Measurements from ENCODE around the gene KLHL5.
"Not testable (repeated sequence)": the region's sequence is repeated elsewhere in the genome, so short reads cannot be mapped to it uniquely, and the experiment has no call there.

KLHL5 gene

GRCh38 chr4:39062094-39062769 is at the start of gene KLHL5:
KLHL5 (plus strand) TSS chr4:39062232; CDS start chr4:39062653, 421 bp downstream.
- DNase-seq (ENCODE audit: low read depth in 2 of 2): no peak

- no peak for DNase-seq (ENCODE audit: low read depth in 2 of 2)
These were observed 48.0 kb upstream of the KLHL5 start for GRCh38 chr4:39014028-39014427.

GRCh38 chr4:39020130-39020529 is 41.9 kb upstream of the KLHL5 start:
- DNase-seq (ENCODE audit: low read depth in 2 of 2): no peak

DNA sequence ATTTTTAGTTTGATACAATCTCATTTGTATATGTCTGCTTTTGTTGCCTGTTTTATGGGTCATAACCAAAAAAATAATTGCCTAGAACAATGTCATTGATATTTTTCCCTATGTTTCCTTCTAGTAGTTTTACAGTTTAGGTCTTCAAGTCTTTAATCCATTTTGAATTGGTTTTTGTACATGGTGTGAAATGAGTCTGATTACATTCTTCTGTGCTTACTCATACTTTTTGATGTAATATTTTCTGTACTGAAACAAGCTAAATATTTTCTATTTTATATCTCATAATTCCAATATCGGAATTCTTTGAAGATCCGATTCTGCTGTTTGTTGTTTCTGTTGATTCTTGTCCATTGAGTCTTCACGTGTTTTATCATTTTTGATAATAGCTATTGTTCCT is 40.4 kb upstream of the KLHL5 start:
- no peak for DNase-seq (ENCODE audit: low read depth in 2 of 2)

- DNase-seq (ENCODE audit: low read depth in 2 of 2): no peak
These were observed 39.8 kb upstream of the KLHL5 start for GRCh38 chr4:39022241-39022640.

DNA sequence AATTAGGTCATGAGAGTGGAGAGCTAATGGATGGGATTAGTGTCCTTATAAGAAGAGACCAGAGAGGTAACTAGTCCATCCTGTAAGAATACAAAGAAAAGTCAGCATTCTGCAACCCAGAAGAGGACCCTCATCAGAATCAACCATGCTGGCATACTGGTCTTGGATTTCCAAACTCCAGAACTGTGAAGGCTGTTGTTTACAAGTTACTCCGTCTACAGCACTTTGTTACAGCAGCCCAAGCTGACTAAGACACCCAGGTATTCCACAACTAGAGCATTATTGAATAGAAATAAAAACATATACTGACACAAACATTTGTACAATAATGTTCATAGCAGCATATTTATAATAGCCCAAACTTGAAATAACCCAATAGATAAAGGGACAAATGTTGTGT is 39.0 kb upstream of the KLHL5 start:
- no peak for DNase-seq (ENCODE audit: low read depth in 2 of 2)

GRCh38 chr4:39024311-39024865 is 37.6 kb upstream of the KLHL5 start:
- DNase-seq (ENCODE audit: low read depth in 2 of 2): no peak

DNA sequence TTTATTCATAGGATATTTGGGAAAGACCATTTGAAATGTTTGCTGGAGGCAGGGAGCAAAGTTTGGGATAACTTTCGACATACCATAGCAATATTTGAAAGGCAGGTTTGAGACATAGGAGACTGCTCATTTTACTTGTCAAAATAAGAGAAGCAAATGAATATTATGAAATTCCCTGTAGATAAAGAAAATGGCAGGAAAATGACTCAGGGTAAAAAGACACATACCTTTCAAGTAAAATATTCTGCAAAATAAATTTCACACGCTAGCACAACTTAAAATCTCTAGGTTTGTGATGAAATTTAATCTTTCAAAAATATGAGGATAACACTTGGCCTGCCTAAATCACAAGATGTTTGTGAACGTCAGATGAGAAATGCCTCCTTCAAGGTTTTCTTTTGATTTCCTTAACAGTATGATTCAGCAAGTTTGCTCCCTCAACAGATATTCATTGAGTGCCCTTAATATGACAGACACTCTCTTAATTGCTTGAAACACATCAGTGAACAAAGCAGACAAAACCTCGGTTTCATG is 36.4 kb upstream of the KLHL5 start:
- DNase-seq (ENCODE audit: low read depth in 2 of 2): no peak

- no peak for DNase-seq (ENCODE audit: low read depth in 2 of 2)
These were observed 35.9 kb upstream of the KLHL5 start for GRCh38 chr4:39026096-39026495.

DNA sequence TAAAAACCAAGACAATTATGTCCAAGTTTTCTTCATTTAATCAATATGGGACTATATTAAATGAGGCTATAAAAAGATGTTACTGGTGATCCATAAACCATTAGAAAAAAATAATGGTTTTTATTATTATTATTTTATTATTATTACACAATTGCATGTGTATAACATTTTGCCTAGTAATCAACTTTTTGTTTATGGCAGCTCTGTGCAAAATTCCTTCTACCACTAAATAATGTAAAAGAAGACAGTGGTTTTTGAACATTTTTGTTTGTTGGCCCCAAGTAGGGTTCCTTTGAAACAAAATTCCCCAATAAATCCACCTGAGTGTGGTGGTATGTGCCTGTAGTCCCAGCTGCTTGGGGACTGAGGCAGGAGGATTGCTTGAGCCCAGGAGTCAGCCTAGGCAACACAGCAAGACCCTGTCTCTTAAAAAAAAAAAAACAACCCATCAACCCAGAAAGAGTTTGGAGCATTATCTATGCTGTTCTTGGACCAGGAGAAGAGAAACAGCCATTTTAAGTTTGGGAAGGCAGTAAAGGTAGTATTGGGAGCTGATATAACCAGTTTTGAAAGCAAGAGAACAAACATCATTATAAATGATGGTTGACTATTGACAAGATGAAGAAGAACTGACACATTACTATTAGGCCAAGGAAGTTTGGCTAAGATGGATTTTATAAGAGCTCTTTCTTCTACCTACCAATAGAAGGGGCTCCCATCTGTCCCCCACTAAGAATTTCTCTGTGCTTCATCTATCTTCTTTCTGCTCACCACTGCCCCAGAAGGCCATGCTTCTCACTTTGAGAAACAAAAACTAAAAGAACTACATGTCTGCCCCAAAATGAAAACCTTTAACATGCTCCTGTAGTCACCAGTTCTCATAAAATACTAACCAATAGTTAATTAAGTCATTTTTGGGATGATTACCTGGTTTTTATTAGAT is 32.0 kb upstream of the KLHL5 start:
- no peak for DNase-seq (ENCODE audit: low read depth in 2 of 2)

GRCh38 chr4:39030725-39031124 is 31.3 kb upstream of the KLHL5 start:
- DNase-seq (ENCODE audit: low read depth in 2 of 2): no peak

GRCh38 chr4:39031590-39032020 is 30.4 kb upstream of the KLHL5 start:
- DNase-seq (ENCODE audit: low read depth in 2 of 2): not testable (repeated sequence)

GRCh38 chr4:39032218-39033085 is 29.6 kb upstream of the KLHL5 start, which contains the start of gene TMEM156:
TMEM156 (minus strand) TSS chr4:39032409; CDS start chr4:39032313, 96 bp downstream.
- DNase-seq (ENCODE audit: low read depth in 2 of 2): no peak

DNA sequence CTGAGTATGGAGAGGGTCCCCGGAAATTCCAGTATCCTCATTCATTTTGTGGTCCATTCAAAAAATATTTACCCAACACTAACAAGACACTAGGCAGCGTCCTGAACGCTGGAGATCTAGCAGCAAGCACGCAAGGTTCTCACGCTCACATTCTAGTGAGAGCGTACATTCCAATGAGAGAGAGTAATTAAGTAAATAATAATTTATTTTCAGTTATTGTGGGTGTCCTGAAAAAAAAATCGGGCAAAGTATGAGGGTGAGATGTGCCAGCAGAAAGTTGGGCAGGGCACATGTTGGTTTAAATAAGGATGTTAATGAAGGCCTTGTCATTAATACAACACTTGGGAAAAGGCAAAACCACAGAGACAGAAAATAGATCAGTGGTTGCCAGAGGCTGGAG is 25.9 kb upstream of the KLHL5 start:
- no peak for DNase-seq (ENCODE audit: low read depth in 2 of 2)

- DNase-seq (ENCODE audit: low read depth in 2 of 2): no peak
These were observed 24.6 kb upstream of the KLHL5 start for GRCh38 chr4:39037491-39037825.

DNA sequence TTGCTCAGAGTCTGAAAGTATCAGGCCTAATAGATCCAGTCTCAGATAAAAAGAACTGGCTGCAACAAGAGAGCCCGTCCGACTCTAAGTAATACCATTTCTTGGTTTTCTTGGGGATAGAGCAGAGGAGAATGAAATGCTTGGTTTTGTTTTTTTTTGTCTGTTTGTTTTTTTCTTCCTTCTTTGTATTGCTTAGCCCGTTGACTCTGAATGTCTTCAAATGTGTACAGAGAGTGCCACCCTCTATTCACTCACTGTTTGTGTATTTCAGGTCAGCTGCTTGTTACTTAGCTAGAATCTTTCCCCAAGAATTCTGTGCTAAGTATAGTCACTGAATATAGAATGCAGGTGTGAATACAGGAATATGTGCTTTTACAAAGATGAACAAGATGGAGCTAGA is 24.1 kb upstream of the KLHL5 start:
- DNase-seq (ENCODE audit: low read depth in 2 of 2): no peak

DNA sequence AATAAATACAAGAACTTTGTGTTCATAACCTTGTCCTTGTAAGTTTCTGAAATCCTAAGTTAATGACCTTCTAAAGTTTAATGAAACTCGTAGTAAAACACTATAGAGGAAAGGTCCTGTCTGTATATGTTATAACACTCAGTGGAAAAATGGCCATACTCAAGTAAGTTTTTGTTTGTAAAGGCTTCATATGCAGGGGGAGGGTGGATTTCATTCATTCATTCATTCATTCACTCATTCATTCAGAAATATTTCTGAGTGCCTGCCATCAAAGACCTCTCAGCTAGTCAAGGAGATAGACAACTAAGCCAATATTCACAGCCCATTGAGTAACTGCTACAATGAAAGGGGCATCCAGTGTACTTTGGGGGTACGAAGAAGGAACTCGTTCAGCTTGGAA is 22.9 kb upstream of the KLHL5 start:
- no peak for DNase-seq (ENCODE audit: low read depth in 2 of 2)

GRCh38 chr4:39042366-39042765 is 19.7 kb upstream of the KLHL5 start:
- no peak for DNase-seq (ENCODE audit: low read depth in 2 of 2)

GRCh38 chr4:39043058-39043860 is 18.8 kb upstream of the KLHL5 start:
- DNase-seq (ENCODE audit: low read depth in 2 of 2): no peak

DNA sequence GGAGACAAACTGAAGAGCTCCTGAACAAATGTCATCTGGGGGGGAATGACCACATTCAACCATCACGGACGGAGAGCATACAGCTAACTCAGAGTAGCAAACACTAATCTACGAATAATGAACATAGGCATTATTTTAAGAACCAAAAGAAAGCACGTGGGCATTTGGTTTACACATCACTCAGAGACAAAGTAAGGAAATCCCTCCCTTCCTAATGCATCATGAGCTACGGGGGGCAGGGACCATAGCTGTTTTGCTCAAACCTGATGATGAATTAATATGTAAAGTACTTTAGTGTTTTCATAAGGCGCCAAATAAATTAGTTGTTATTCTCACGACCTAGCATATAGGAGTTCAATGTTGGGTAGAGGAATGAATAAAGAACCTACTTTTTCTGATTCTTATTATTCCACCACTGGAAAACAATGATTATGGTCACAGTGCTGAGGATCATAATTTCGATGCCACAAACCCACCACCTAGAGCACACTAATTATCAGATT is 18.1 kb upstream of the KLHL5 start:
- DNase-seq (ENCODE audit: low read depth in 2 of 2): no peak
